ENCODE data around the gene GLIS2.

The GLIS2 gene

DNA sequence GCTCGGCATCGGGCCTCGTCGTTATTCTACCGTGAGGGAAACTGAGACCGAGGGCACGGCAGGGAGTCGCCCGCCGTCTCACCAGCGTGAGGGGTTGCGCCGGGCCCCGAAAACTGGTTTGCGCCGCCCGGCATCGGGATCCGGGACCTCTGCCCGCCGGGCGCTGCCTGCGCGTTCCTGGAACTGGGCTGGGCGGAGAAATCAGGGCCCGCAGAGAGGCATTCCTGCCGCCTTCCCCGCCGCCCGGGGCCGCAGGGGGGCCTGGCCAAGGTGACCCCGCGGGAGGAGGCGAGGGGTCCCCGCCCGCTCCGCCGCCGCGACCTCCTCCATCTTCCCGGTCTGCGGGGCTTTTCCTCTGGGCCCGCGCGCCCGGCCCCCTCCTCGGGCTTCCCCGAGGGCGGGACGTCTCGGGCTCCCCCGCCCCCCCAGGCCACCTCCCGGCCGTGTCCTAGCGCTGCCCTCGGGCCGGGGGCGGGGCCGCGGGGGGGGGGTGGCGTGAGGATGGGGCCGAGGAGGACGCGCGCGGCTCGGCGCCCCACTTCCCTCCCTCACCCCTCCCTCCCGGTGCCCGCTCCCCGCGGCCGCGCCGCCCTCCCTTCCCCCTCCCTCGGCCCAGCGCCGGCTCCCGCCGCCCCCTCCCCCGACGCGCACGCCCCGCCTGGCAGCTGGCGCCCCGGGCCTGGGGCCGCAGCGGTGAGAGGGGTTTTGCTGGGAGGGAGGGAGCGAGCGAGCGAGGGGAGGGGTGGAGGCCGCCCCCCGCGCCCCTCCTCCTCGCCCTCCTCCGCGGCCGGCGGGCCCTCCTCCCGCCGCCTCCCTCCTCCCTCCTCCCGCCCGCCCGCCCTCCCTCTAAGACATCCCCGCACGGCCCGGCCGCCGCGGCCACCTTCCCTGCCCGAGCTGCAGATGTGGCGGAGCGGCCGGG lies at the start of gene GLIS2:
Gene GLIS2, plus strand, starts transcription at position 882 of the 922 bp plus-strand sequence. CDS start 16,214 bp downstream, outside the sequence.
- no peak for DNase-seq (ENCODE audit: low read depth in 2 of 2)

DNA sequence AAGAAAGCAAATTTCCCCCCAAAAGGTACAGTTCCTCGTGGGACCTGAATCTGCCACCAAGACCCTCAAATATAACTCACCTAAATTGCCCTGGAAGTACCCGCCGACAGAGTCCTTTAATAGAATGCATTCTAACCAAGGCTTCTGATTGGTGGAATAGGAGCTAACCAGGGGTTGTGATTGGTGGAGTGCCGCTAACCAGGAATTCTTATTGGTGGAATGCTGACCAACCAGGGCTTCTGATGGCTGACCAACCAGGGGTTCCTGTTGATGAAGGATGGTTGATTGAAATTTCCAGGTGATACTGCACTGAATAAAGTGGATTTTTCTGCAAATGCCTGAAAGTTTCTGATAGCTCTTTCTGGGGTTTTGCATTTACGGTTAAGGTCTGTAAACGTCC lies 49.5 kb upstream of the GLIS2 start:
- DNase-seq (ENCODE audit: low read depth in 2 of 2): no peak

DNA sequence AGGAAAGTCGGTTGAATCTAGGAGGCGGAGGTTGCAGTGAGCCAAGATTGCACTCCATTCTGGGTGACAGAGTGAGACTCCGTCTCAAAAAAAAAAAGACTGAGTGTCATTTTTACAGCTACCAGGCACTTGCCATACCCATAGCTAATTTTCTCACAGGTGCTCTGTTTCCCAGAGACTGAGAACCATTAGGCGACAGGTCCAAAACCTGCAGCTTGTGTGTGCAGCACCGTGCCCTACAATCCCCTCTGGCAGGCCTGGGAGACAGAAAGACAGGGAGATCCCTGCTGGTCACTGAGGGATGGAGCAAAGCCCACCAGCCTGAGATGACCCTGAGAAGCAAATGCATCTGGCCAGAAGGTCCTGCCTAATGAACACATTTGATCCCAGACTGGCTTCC lies 45.8 kb upstream of the GLIS2 start:
- DNase-seq (ENCODE audit: low read depth in 2 of 2): no peak

DNA sequence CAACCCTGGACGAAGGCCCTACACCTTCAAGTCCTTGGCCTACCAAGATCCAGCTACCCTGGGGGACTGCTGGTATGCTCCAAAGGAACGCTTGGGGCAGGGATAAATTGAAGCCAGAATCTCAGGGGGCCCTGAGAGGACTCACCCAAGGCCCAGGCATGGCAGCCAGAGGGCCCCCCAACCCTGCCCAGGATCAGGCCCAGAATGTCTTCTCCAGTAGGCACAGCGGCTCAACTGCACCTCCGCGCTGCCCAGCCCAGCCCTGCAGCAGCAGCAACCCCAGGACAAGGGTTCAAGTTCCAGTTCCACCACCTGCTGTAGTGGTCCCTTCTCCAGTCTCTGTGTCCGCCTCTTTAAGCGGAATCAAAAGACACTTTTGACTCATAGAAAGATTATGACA lies 45.3 kb upstream of the GLIS2 start:
- no peak for DNase-seq (ENCODE audit: low read depth in 2 of 2)

DNA sequence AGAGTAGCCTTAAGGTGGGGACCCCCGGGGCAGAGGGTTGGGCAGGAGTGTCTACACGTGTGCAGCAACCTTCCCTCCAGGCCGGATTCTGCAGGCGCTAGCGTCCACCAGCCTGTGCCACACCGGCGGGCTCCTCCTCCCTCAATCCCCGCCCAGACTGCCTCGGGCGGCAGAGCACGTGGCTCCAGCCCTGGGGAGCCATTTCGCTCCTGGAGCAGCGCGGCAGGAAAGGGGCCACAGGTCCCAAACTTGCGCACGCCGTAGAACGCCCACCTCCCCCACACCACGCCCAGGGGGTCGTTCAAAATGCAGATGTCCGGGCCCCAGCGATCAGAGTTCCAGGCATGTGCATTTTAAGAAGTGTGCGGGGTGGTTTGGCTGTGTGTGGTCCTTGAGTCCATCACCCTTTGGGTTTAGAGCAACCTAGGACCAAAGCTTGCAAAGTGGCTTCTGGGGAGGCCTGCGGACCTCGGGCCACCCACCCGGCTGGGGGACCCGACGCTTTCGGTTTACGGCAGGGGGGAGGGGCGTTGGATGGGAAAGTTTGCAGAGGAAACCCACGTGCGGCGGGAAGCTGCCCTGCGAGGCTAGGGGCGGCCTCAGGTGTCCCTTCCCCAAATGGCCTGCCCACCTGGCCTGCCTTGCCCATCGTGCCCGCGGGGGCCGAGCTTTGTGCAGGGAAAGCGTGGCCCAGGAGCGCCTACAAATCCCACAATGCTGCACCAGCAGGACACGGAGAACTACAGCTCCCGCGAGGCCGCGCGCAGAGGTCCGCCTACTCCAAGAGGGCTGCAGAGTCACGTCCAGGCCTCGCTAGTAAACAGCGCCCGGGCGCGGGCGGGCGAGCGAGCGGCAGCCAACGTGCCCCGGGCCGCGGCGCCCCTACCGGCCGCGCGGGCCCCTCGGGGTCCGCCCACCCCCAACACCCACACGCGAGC lies 44.4 kb upstream of the GLIS2 start:
- DNase-seq (ENCODE audit: low read depth in 2 of 2): peak; percentile 75 to 85

DNA sequence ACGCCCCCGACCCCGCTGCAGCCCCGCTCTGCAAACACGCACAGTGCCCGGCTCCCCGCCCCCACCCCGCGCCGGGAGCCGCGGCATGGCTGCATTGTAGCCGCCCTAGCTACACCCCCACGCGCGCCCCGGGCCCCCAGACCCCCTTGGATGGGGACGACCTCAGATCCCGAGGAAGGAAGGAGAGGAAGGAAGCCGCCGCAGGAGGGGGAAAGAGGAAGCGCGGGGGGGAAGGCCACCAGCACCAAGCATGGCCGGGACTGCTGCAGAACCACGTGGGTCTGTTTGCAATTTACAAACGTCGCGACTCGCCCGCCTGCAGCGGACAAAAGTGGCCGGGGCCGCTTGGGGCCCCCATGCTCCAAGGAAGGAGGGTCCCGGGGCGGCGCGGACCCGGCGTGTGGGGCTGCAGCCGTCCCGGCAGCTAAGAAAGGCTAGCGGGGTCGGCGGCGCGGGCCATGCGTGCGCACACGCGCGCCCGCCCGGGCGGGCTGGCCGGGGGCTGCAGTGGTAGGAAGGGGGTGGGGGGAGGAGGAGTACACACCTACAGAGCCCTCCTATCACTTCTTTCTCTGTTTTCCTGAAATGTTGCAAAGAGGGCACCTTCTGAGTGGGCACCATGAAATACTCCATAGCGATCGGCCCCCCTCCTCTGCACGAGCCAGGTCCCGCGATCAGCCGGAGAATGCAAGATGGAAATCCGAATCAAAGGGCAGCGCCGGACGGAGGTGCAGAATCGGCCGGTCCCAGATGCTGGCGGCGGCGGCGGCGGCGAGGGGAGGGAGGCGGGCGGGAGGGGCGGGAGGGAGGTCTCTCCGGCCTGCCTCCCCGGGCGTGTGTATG lies 43.5 kb upstream of the GLIS2 start:
- peak in 1 of 2 donors; percentile 45 for DNase-seq (ENCODE audit: low read depth in 2 of 2)

DNA sequence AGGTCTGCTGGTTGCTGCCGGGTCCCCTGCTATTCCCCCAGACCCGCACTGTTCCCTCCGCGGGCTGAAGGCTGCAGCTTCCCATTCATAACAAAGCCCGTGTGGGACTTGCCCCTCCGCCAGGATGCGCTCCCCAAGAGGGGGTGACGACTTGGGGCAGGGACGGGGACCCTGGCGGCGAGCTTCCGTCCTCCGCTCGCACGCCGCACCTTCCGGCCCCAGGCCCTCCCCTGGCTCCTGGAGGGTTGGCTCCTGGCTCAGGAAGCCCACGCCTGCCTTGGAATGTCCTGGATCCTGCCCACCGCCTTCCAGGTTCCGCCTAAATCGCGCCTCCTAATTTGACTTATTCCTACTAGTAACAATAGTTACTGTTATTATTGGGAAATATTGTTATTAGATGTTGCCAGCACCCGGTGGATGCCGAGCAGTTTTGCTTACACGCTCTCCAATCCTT lies 42.0 kb upstream of the GLIS2 start:
- DNase-seq (ENCODE audit: low read depth in 2 of 2): no peak

DNA sequence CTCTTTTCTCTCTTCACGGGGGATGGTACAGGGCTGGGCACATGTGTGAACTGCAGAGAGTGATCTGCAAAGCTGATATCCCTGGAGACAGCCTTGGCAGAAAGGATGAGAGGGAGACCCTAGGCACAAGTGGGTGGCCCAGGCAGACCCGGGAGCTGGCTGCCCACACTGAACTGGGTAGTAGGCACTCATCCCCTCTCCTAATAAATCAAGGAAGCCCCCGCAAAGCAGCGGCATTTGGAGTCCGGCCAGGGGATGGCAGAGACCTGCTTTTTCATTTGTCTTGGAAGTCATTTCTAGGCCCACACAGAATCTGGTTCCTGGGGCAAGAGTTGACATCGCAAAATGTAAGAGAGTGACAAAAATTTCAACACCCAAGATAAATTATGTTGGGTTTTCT lies 40.0 kb upstream of the GLIS2 start:
- DNase-seq (ENCODE audit: low read depth in 2 of 2): no peak

DNA sequence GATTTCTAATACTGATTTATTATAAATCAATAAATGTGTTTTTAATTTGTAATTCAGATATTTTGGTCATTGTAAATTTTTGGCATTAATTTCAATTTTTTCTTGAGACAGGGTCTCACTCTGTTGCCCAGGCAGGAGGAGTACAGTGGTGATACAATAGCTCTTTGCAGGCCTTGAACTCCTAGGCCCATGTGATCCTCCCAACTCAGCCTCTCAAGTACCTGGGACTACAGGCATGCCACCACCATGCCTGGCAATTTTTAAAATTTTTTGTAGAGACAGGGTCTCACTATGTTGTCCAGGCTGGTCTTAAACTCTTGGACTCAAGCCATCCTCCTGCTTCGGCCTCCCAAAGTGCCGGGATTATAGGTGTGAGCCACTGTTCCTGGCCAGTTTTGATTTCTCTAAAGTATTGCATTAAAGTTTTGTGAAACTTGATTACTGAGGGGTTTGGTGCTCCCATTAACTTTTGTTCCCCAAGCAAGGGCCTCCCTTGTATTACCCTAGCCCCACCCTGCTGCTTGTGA lies 37.8 kb upstream of the GLIS2 start:
- DNase-seq (ENCODE audit: low read depth in 2 of 2): no peak

DNA sequence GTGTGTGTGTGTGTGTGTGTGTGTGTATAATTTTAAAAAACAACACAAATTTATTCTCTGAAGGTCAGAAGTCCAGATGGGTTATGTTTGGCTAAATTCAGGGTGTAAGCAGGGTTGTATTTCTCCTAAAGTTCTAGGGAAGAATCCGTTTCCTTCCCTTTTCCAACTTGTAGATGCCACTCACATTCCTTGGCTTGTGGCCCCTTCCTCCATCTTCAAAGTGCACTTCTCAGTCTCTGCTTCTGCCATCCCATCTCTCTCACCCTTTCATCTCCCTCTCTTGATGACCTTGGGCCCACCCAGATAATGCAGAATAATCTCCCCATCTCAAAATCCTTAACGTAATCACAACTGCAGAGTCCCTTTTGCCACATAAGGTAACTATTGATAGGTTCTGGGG lies 35.2 kb upstream of the GLIS2 start:
- no peak for DNase-seq (ENCODE audit: low read depth in 2 of 2)

DNA sequence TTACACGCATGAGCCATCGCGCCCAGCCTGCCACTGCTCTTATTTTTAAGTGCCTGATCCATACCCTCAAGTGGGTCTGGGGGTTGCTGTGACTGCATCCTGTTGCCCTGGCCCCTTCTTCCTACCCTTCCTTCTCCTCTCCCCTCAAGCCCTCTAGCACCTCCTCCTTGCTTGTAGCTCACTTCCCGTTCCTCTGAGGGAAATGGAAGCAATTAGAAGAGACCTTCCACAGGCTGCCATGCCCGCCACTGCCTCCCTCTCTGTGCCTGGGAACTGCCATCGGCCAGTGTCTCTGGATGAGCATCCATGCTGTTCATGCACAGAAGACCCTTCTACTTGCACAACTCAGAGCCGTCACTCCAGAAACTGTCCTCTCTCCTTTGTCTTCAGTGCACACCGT lies 32.4 kb upstream of the GLIS2 start:
- DNase-seq (ENCODE audit: low read depth in 2 of 2): no peak

DNA sequence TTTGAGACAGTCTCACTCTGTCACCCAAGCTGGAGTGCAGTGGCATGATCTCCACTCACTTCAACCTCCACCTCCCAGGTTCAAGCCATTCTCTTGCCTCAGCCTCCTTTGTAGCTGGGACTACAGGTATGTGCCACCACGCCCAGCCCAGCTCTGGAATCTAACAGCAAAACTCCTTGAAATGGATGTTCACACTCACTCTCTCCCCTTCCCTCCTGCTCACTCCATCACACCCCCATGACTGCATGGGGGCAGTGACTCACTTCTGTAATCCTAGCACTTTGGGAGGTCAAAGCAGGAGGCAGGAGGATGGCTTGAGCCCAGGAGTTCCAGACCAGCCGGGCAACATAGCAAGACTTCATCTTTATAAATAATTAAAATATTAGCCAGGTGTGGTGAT lies 31.9 kb upstream of the GLIS2 start:
- no peak for DNase-seq (ENCODE audit: low read depth in 2 of 2)

DNA sequence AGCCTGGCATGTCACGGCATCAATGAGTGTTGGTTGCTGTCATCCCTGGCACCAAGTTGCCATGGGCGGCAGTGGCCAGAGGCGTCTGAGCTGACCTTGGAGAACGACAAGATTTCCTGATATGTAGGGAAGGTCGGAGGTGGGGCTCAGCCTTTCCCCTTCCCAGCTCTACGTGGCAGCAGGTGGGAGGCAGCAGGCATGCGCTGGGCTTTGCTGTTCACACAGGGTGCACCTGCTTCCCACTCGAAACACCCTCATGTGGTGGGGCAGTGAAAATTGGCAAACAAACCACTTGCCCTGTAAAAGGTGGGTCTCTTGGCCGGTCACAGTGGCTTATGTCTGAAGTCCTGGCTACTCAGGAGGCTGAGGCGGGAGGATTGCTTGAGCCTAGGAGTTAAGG lies 30.7 kb upstream of the GLIS2 start:
- no peak for DNase-seq (ENCODE audit: low read depth in 2 of 2)

DNA sequence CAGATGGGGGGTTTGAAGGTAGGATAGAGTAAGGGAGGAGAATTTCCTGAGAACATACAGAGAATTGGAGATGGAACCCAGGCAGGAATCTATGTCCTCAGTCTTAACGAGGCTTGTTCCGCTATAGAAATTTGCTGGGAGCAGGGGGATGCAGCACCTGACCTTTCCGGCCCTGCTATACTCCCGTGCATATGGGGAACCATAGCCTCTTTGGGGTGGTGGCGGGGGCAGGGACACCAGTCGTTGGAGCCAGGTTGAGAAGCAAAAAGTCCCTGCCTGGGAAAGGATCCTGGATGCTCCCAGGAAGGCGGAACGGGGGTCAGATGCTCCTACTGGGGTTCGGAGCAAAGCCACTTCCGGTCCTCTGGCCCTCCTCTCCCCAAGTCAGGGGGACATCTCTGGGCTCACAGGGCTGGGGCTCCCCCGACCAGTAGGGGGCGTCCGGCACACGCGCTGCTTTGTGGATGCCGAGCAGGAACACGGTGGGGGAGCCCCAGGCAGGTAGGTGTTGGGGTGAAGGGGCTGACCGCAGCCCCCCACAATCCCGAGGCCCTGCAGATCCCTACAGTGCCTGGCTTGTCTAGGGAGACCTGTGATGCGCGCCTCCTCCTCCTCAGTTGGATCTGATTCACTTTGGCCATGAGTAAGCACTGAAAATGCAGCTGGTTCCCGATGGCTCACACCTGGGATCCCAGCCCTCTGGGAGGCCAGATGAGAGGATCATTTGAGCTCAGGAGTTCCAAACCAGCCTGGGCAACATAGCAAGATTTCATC lies 27.5 kb upstream of the GLIS2 start:
- DNase-seq (ENCODE audit: low read depth in 2 of 2): peak in 1 of 2 donors; percentile 60

DNA sequence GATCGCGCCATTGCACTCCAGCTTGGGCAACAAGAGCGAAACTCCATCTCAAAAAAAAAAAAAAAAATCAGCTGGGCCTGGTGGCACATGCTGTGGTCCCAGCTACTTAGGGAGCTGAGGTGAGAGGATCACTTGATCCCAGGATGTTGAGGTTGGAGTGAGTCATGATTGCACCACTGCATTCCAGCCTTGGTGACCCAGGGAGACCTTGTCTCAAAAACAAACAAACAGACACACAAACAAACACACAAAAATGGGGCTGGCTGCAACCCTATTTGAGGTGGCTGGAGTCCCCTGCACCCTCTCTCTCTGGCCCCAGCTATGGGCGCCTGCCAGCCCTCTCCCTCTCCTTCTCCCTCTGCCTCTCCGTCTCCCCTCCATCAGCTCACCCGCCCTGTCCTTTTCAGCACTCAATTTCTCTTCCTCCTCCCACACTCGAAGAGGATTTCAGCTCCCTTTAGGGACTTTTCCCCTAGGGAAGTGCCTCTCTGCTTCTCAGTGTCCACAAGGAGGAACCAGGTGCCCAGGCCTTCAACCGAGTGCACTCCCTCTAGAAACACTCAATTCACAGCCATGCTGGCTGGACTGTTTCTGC lies 25.5 kb upstream of the GLIS2 start:
- no peak for DNase-seq (ENCODE audit: low read depth in 2 of 2)

DNA sequence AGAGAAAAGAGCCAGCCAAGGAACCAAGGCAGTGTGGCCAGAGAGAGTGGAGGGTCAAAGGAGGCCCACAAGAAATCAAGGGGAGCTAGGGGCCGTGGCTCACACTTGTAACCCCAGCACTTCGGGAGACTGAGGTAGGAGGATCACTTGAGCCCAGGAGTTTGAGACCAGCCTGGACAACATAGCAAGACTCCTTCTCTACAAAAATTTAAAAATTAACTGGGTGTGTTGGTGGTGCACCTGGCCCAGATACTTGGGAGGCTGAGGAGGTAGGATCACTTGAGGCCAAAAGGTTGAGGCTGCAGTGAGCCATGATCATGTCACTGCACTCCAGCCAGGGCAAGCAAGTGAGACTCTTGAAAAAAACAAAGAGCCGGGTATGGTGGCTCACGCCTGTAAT lies 24.2 kb upstream of the GLIS2 start:
- DNase-seq (ENCODE audit: low read depth in 2 of 2): no peak

DNA sequence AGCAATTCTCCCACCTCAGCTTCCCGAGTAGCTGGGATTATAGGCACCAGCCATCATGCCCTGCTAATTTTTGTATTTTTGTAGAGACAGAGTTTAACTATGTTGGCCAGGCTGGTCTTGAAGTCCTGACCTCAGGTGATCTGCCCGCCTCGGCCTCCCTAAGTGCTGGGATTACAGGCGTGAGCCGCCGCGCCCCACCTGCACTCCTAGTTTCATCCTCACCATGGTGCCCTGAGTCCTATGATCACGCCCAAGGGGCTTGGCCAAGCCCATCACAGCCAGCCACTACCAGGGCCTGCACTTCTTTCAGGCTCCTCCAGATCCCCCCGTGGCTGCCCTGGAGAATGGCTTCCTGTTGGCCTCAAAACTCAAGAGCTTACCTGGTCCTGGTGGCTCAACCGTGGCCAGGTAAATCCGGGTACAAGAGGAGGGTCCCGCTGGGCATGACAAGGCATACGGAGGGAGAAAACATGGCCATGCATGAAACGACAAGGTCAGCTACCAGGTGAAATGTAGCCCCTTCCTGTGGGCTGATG lies 22.6 kb upstream of the GLIS2 start:
- DNase-seq (ENCODE audit: low read depth in 2 of 2): no peak

DNA sequence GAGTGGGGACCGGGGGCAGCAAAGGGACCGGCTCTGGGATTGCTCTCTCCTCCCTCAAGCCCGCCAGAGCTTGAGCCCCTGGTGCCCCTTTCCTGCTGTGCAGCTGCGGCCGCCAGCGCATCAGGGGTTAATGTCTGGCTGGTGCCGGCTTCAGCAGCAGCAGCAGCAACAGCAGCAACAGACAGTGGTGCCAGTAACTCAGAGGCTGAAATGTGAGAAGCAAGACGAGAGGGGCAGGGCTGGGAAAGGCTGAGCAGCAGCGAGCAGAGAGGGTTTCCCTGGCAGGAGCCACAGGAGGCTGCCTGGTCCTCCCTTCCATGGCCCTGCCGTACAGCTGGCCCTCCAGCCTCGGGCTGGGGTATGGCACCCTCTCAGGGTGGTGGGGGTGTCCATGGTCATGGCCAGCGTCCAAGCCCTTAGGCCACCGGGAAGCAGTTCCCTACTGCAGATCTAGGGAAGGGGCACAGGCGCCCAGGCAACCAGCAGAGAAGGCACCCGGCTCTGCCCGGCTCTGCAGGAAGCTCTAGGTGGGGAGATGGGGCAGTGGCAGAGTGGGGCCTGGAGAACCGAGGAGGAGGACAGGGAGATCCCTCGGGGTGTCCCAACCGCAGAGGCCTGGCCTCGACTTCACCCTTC lies 21.9 kb upstream of the GLIS2 start:
- DNase-seq (ENCODE audit: low read depth in 2 of 2): no peak

DNA sequence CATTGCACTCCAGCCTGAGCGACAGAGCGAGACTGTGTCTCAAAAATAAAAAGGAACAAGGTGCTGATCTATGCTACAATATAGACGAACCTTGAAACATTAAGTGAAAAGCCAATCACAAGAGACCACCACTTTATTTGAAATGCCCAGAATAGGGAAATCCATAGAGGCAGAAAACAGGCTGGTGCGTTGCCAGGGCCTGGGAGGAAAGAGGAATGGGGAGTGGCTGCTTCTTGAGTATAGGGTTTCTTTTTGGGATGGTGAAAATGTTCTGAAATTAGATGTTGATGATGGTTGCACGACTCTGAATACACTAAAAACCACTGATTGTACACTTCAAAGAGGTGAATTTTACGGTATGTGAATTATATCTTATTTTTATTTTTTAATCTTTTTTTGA lies 20.3 kb upstream of the GLIS2 start:
- no peak for DNase-seq (ENCODE audit: low read depth in 2 of 2)
